GM12878 (cell line): ENCODE results near the gene EPB42. TPM values are rescaled to one million over a fixed set of nuclear protein-coding genes. Genes with fewer than 3 reads are reported as not detected.

ENCODE experiments used
- ATAC-seq: fragments of 200-7000 bp; cut with Tn5 transposase; 3 replicates; pipeline ENCODE4 v1.9.1; 2020; ENCODE audit warnings: mild to moderate bottlenecking, moderate library complexity
- BruUV-seq: library from RNA; stranded (reverse); fragments of 400-500 nt; replicated peaks from 2 replicates; lab custom pipeline; 2021; lab: Mats Ljungman, UMichigan
- CTCF ChIA-PET: fragments of 300-600 bp; sonication (Branson Sonifier 250); formaldehyde crosslinking; extraction: SDS; loops from one replicate; lab custom pipeline; 2021; ENCODE audit warnings: inconsistent platforms; lab: Yijun Ruan, JAX
- POLR2A ChIA-PET: fragments of 350-600 bp; formaldehyde crosslinking; extraction: SDS; loops from one replicate; lab custom pipeline; 2021; ENCODE audit warnings: inconsistent platforms; lab: Charles Lee
- RAD21 ChIA-PET: fragments of 300-600 bp; sonication (Branson Sonifier 250); formaldehyde crosslinking; loops from one replicate; lab custom pipeline; 2023; ENCODE audit warnings: antibody characterized with exemption; ENCODE audit not compliant: unreplicated experiment; lab: Charles Lee
- SMC1A ChIA-PET: fragments of 300-600 bp; sonication (Branson Sonifier 250); formaldehyde crosslinking; loops from one replicate; lab custom pipeline; 2023; ENCODE audit not compliant: unreplicated experiment, uncharacterized antibody; lab: Charles Lee
- DNase-seq: peaks from one replicate; pipeline ENCODE4 v3.0.0-alpha.2; 2011; ENCODE audit warnings: low read depth, low spot score
- FAIRE-seq: peaks from 3 replicates; lab custom pipeline; 2011; peaks lifted over from hg19 to GRCh38; lab: Jason Lieb, UNC
- H2AFZ ChIP-seq: 2 replicates; pipeline ENCODE4 v1.6.0; 2011; ENCODE audit warnings: low read depth, low read length, control low read depth; ENCODE audit not compliant: control insufficient read depth
- H3K27ac ChIP-seq: 2 replicates; pipeline ENCODE4 v1.5.1; 2011; ENCODE audit warnings: control low read depth; ENCODE audit not compliant: control insufficient read depth, insufficient read depth
- H3K27me3 ChIP-seq, 2 experiments: replicated peaks in 1 of 2; 2 replicates each; pipeline versions ENCODE4 v1.6.0 to v1.6.1; 2011; ENCODE audit warnings: low read length in 1 of 2; ENCODE audit not compliant: control insufficient read depth in 2 of 2, insufficient read depth in 2 of 2
- H3K36me3 ChIP-seq, 2 experiments: 2 replicates each; pipeline ENCODE4 v1.5.1; 2011; ENCODE audit warnings: low read length in 1 of 2; ENCODE audit not compliant: control insufficient read depth in 2 of 2, insufficient read depth in 2 of 2
- H3K4me1 ChIP-seq: 2 replicates; pipeline ENCODE4 v1.6.1; 2011; ENCODE audit warnings: mild to moderate bottlenecking, low read length, moderate library complexity, mixed read lengths; ENCODE audit not compliant: control insufficient read depth, insufficient read depth
- H3K4me2 ChIP-seq: 2 replicates; pipeline ENCODE4 v1.6.0; 2011; ENCODE audit warnings: control low read depth; ENCODE audit not compliant: control insufficient read depth, insufficient read depth
- H3K4me3 ChIP-seq: fragments of 200-600 bp; sonication (generic); 2 replicates; pipeline ENCODE4 v1.5.1; 2016
- H3K79me2 ChIP-seq: 2 replicates; pipeline ENCODE4 v1.6.0; 2011; ENCODE audit warnings: low read length; ENCODE audit not compliant: control insufficient read depth, insufficient read depth
- H3K9ac ChIP-seq: 2 replicates; pipeline ENCODE4 v1.8.0; 2011; ENCODE audit warnings: low read length, control low read depth, mixed read lengths; ENCODE audit not compliant: control insufficient read depth, insufficient read depth
- H3K9me3 ChIP-seq: replicated peaks from 3 replicates; pipeline ENCODE4 v1.5.1; 2011; ENCODE audit warnings: mild to moderate bottlenecking, low read length; ENCODE audit not compliant: control insufficient read depth, insufficient read depth
- H4K20me1 ChIP-seq: 2 replicates; pipeline ENCODE4 v1.6.0; 2011; ENCODE audit not compliant: control insufficient read depth, insufficient read depth
- CUX1 ChIP-seq: IDR thresholded peaks from 2 replicates; pipeline ENCODE4 v1.6.1; 2012; ENCODE audit warnings: improper control_type of control experiment, low read depth, low read length; ENCODE audit not compliant: insufficient replicate concordance
- ETV6 ChIP-seq, 2 experiments: fragments of 450-650 bp in 1 of 2; IDR thresholded peaks in 1 of 2; conservative IDR thresholded peaks in 1 of 2; 2 replicates each; pipeline ENCODE4 v1.6.1; 2014; ENCODE audit warnings: antibody characterized with exemption in 1 of 2, borderline replicate concordance in 1 of 2, low read depth in 1 of 2, mild to moderate bottlenecking in 1 of 2, moderate library complexity in 1 of 2
- MYC ChIP-seq: IDR thresholded peaks from 2 replicates; pipeline ENCODE4 v1.6.1; 2011; ENCODE audit warnings: mild to moderate bottlenecking, low read length, moderate library complexity, inconsistent platforms; ENCODE audit not compliant: insufficient read depth, insufficient replicate concordance, insufficient read length, severe bottlenecking
- NFYB ChIP-seq: IDR thresholded peaks from 2 replicates; pipeline ENCODE4 v1.6.1; 2011; ENCODE audit warnings: low read depth, mild to moderate bottlenecking, low read length, improper control_type of control experiment, moderate library complexity; ENCODE audit not compliant: insufficient read depth
- NRF1 ChIP-seq: conservative IDR thresholded peaks from 2 replicates; pipeline ENCODE4 v1.6.1; 2011; ENCODE audit warnings: mild to moderate bottlenecking, low read depth, low read length, improper control_type of control experiment
- PBX3 ChIP-seq: IDR thresholded peaks from 2 replicates; pipeline ENCODE4 v1.6.1; 2011; ENCODE audit warnings: mild to moderate bottlenecking, low read depth, low read length, moderate library complexity; ENCODE audit not compliant: insufficient replicate concordance
- RCOR1 ChIP-seq: conservative IDR thresholded peaks from 2 replicates; pipeline ENCODE4 v1.6.1; 2012; ENCODE audit warnings: low read depth, low read length, improper control_type of control experiment
- SUPT20H ChIP-seq: IDR thresholded peaks from 2 replicates; pipeline ENCODE4 v1.6.1; 2011; ENCODE audit warnings: low read depth, mild to moderate bottlenecking, low read length, moderate library complexity, borderline replicate concordance; ENCODE audit not compliant: control insufficient read depth
- ZNF622 ChIP-seq: fragments of 450-650 bp; IDR thresholded peaks from 2 replicates; pipeline ENCODE4 v1.6.1; 2017; ENCODE audit warnings: mild to moderate bottlenecking, inconsistent platforms
- ZZZ3 ChIP-seq: IDR thresholded peaks from 2 replicates; pipeline ENCODE4 v1.6.1; 2011; ENCODE audit warnings: low read depth; ENCODE audit not compliant: control insufficient read depth, insufficient read length
- WGBS: methylation state at CpG from one replicate; pipeline ENCODE4 v1.1.6; 2016; ENCODE audit warnings: low lambda C conversion rate; ENCODE audit not compliant: insufficient replicate concordance, insufficient coverage; ENCODE audit errors: missing lambda C conversion rate; 5-methylcytosine and 5-hydroxymethylcytosine counted together
- in situ Hi-C: fragments of 300-500 bp; cut with MboI; formaldehyde crosslinking; loops from 9 replicates; pipeline ENCODE4 v1.14.3; 2018; ENCODE audit warnings: mixed read lengths
- intact Hi-C: fragments of 100-400 bp; cut with micrococcal nuclease; formaldehyde crosslinking; loops from one replicate; pipeline ENCODE4 v1.14.2; 2022; ENCODE audit not compliant: unreplicated experiment
- polyA plus RNA-seq, 11 experiments: library from polyadenylated mRNA; depleted of rRNA in 4 of 11; unstranded in 6 of 11; stranded (reverse) in 5 of 11; fragments of >200 nt; fragmentation: Nextera tagmentation in 4 of 11; fragmentation: Illumina TruSeq in 1 of 11; extraction: Ambion mirVana in 4 of 11; extraction: Trizol in 1 of 11; gene quantifications; 1 replicate in 1 of 11; 2 replicates in 10 of 11; pipeline versions ENCODE4 v1.2.1 to v1.2.3, GENCODE V29; 2011 to 2016; ENCODE audit warnings: inconsistent platforms in 2 of 11, missing spikeins in 2 of 11, low read depth in 1 of 11
- total RNA-seq, 4 experiments: library from RNA; depleted of rRNA in 3 of 4; stranded (reverse); fragments of >200 nt in 3 of 4; fragmentation: Illumina TruSeq in 1 of 4; extraction: Trizol in 1 of 4; gene quantifications; 2 replicates each; pipeline versions ENCODE4 v1.2.1 to v1.2.3, GENCODE V29; 2013 to 2021
- TF ChIP-seq, protein P1 (sequence below): fragments of 450-650 bp; IDR thresholded peaks from 2 replicates; pipeline ENCODE4 v1.6.1; 2017; ENCODE audit warnings: borderline replicate concordance

EPB42 gene
- total and polyA plus RNA-seq, 10 of the 15 experiments (the other 5 are each of a cell fraction or from before 2014, with no cell fraction given) = not detected

DNA sequence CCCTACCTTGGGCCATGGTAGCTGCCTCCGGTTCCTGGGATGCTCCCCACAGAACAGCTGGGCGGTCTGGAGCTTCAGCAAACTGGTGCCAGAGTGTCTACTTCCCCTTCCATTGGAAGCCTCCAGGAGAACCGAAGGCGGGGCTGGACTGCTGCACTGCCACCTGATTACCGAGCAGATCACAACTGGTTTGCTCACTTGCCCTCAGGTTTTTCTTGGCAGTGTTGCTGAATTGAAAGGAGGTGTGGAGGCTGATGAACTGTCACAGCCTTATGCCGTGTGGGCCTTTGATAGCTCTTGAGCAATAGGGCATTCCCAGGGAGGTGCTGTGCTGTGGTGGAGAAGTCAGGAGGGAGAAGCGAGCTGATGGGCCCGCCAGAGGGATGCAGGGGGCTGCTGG, 46.0 kb upstream of the EPB42 start, which contains the start of gene TGM5:
TGM5 (minus strand) TSS at position 95 of the 400 bp plus-strand sequence; CDS start at position 16, 79 bp downstream.
- WGBS = 48% methylated on average over 8 of the region's 8 CpGs

More for the DNA sequence above, 46.0 kb upstream of the EPB42 start, which contains the start of gene TGM5:
- ChIA-PET POLR2A (interaction anchor here (0.8 to 2.1 kb wide), 2 partner anchors 12 to 42 kb away, joined by 5 to 8 read pairs; no protein-coding TSS in a partner anchor), SMC1A (interaction anchor here (1.1 to 8.8 kb wide), 9 partner anchors 10 to 39 kb away, joined by 3 to 311 read pairs (median 8); no protein-coding TSS in a partner anchor), RAD21 (interaction anchor here (1.3 to 11.4 kb wide), 7 partner anchors 10 to 38 kb away, joined by 4 to 255 read pairs (median 7); no protein-coding TSS in a partner anchor), CTCF (interaction anchor here (1.1 to 21.1 kb wide), 11 partner anchors 10 to 77 kb away, joined by 5 to 518 read pairs (median 7); partner anchors contain the start of gene EPB42)
- Histone ChIP-seq H3K27ac (no peak within 1 kb of the TSS), H3K4me1 (no peaks in the 10 kb centered on the region), H3K4me2 (no peak within 1 kb of the TSS), H3K27me3 (no peaks in the 10 kb centered on the region), H3K4me3 (no peak within 1 kb of the TSS), H3K9ac (no peak within 1 kb of the TSS), H2AFZ (no peak within 1 kb of the TSS), H3K9me3 (no peaks in the 10 kb centered on the region), H3K79me2 (no peaks in the 10 kb centered on the region), H4K20me1 (no peaks in the 10 kb centered on the region), H3K36me3 (no peaks in the 10 kb centered on the region)
- TF ChIP-seq NFYB (no peak), ZZZ3 (no peak), PBX3 (no peak), NRF1 (no peak), SUPT20H (no peak), RCOR1 (no peak), ZNF622 (no peak), MYC (no peak), CUX1 (no peak), ETV6 (conservative IDR thresholded peaks at IDR 0.05 in 1 of 2, IDR thresholded peaks at IDR 0.05 in 1 of 2; ENCODE audit: borderline replicate concordance in 1 of 2, low read depth in 1 of 2) (no peak)
- TF ChIP-seq, protein P1, sequence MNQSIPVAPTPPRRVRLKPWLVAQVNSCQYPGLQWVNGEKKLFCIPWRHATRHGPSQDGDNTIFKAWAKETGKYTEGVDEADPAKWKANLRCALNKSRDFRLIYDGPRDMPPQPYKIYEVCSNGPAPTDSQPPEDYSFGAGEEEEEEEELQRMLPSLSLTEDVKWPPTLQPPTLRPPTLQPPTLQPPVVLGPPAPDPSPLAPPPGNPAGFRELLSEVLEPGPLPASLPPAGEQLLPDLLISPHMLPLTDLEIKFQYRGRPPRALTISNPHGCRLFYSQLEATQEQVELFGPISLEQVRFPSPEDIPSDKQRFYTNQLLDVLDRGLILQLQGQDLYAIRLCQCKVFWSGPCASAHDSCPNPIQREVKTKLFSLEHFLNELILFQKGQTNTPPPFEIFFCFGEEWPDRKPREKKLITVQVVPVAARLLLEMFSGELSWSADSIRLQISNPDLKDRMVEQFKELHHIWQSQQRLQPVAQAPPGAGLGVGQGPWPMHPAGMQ = no peak
- DNase-seq = no peak
- FAIRE-seq = no peak
- in situ Hi-C loops (no loop called here), intact Hi-C loops (no loop called here)
- no TSS peak for BruUV-seq
- ATAC-seq = no peak
